Urothelium cell line (cell line): ENCODE results near the gene SLC24A4.
"Not testable (repeated sequence)": the region's sequence is repeated elsewhere in the genome, so short reads cannot be mapped to it uniquely, and the experiment has no call there.

Experiments
- DNase-seq: peaks from one replicate; pipeline ENCODE4 v3.0.0; 2011; ENCODE audit warnings: low spot score, mixed read lengths
- FAIRE-seq: peaks from 2 replicates; lab custom pipeline; 2011; peaks lifted over from hg19 to GRCh38; lab: Jason Lieb, UNC

SLC24A4 gene

DNA sequence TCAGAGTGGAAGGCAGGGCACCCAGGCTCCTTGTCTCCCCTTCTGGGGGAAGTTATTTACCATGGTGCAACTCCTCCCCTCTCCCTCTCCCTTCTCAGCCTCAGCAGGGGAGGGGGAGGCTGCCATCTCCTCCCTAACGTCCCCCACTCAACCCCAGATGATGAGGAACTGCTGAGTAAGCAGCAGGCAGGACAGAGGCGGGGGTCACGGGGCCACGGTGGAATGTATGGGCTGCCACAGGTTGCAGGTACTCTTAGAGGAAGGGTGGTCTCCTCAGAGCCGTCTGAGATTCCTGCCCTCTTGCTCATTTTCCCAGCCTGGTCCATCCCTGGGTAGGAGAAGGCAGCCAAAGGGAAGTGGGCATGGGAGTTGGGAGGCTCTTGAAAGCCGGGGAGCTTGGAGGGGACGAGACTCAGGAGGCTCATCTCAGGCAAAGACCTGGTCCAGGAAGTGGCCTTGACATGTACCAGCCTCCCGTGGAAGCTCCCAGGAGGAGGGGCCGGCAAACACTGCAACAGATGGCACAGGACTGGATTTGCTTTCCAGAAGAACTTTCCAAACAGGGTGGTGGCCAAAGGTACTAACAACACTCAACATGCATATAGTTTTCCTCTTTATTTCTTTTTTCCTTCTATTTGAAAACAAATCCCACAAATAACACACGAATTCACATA lies 209.7 kb downstream of the SLC24A4 start:
- no peak for FAIRE-seq
- DNase-seq = no peak

DNA sequence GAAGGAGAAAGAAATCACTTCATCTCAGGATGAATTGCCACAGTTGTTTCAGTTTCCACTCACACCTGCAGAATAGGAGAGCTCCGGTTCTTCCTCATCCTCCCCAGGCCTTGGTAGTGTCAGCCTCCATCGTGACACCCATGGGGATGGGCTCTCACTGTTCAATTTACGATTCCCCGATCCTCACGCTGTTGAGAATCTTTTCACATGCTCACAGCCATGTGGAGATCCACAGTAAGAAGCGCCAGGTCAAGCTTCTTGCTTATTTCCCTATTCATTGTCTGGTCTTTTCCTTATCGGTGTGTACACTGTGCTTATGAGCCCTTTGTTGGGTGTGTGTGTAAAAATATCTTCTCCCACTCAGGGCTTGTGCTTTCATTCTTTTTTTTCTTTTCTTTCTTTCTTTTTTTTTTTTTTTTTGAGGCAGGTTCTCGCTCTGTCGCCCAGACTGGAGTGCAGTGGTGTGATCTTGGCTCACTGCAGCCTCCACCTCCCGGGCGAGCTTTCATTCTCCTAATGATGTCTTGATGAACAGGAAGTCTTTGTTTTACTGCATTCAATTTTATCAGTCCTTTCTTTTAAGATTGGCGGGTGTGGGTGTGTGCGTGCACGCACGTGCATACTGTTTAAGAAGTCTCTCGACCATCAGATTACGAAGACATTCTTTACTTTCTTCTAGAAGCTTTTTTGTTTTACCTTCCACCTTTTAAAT lies 212.1 kb downstream of the SLC24A4 start:
- FAIRE-seq (no peak), DNase-seq (no peak)

DNA sequence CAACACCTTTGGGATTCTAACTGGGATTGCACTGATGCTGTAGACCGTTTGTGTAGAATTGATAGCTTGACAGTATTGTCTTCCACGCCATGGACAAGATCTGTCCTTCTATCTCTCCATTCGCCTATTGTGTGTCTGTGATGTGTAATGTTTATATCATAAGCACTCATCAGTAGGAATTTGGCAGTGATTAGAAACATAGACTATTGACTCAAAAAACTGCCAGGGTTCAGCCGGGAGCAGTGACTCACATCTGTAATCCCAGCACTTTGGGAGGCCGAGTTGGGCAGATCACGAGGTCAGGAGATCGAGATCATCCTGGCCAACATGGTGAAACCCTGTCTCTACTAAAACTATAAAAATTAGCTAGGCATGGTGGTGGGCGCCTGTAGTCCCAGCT lies 213.3 kb downstream of the SLC24A4 start:
- not testable (repeated sequence) for FAIRE-seq, DNase-seq

DNA sequence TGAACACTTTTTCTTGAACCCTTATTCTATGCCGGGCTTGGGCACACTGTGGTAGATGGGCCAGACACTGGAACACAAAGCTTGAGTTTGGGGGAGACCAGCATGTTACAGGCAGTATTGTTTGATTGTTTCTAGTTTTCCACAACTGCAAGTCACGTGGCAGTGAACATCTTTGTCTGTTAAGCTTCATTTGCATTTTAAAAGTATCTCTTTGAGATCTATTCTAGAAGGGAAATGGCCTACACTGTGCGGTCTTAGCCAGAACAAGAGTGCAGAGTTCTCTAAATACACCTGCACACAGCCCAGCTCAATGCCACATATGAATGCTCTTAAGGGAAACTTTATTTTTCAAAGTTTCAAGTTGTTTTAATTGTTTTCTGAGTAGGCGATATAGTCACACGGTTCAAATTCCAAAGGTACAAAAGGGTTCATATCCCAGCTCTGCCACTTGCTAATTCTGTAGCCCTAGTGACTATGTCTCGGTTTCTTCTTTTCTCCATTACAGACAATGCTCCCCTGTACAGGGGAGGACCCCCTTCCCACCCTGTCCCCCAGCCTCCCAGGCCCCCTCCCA lies 215.5 kb downstream of the SLC24A4 start:
- no peak for FAIRE-seq

DNA sequence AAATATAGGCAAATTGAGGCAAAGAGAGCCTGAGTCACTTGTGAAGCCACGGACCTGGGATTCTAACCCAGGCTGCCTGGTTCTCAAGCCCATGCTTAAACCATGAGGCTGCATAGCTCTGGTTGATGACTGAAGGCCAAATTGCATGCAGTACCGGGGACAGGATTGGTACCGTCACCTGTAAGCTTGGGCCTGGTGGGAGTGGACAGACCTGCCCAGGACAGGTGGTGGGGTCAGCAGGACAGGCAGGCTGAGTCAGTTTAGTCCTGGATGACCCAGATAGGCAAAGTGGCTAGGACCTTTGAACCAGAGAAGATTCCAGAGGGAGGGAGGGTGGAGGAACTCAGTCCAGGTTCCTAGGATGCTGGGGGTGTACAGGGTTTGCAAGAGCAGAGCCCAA lies 216.5 kb downstream of the SLC24A4 start:
- DNase-seq (no peak), FAIRE-seq (no peak)

More for the DNA sequence above, 215.5 kb downstream of the SLC24A4 start:
- DNase-seq = no peak

DNA sequence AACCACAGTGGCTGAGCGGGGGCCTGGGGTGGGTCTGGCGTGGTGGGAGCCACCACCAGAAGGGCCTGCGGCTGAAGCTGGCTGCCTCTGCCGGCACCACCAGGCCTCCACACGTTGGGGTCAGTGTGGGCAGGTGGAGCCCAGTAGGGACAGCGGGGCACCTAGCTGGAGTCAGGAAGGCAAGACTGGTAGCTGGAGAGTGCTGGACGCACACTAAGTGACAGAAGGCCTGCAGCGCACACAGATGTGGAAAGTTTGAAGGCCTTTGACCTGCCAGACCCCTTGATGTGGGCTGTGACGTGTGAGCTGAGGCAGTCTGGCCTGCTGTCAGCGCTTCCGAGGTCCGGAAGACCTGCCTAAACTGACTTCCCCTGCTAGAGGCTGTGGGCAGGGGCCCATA lies 216.9 kb downstream of the SLC24A4 start:
- FAIRE-seq (no peak), DNase-seq (no peak)

DNA sequence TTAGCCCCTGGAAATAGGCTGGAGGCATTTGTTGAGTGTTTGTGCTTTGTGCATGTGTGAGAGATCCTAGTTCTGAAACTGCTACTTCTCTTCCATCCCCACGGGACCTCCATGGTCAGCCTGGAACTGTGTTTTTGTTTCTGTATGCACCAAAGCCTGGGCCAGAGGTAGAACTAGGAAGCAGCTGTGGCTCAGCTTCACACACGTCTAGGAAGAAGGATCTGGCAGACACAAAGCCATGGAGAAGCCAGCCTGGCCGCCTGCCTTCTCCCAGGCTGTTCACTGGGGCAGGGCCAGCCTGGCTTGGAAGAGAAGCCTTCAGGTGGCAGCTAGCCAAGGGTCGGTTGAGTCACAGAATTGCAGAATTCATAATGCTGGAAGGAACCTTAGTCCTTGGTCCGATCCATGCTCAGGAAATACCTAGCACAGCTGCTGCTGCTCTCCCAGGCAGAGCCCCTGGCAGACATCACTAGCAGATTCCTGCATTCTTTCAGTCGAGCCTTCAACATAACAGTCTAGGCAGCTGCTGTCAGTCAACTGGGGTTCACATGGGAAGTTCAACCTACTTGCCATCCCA lies 217.6 kb downstream of the SLC24A4 start:
- DNase-seq (peak; percentile 83), FAIRE-seq (no peak)

DNA sequence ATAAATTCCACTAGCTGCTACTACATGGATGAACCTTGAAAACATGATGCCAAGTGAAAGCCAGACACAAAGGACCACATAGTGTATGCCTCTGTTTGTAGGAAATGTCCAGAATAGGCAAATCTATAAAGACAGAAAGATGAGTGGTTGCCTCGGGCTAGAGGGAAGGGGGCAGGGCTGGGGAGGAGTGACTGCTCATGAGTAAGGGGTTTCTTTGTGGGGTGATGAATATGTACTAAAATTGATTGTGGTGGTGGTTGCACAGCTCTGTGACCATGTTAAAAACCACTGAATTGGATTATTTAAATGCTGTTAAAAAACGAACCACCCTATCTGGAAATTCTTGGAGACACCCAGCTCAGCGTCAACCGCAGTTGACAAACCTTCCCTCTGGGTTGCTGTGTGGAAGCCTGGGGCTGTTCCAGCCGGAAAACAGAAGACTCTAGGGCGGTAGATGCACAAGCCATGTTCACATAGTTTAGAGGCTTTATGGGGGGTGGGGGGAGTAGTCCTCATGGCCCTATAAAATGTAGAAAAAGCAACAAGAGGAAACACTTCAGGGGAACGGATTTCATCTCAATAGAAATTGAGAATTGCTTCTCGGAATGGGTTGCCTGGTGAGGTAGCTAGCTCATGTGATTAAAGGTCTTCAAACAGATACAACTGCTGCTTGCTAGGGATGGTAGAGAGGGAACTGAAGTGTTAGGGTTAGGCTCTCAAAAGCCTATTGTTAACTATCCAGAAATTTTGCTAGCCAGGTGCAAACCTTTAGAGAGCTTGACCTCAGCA lies 220.0 kb downstream of the SLC24A4 start:
- no peak for FAIRE-seq
- DNase-seq = no peak

DNA sequence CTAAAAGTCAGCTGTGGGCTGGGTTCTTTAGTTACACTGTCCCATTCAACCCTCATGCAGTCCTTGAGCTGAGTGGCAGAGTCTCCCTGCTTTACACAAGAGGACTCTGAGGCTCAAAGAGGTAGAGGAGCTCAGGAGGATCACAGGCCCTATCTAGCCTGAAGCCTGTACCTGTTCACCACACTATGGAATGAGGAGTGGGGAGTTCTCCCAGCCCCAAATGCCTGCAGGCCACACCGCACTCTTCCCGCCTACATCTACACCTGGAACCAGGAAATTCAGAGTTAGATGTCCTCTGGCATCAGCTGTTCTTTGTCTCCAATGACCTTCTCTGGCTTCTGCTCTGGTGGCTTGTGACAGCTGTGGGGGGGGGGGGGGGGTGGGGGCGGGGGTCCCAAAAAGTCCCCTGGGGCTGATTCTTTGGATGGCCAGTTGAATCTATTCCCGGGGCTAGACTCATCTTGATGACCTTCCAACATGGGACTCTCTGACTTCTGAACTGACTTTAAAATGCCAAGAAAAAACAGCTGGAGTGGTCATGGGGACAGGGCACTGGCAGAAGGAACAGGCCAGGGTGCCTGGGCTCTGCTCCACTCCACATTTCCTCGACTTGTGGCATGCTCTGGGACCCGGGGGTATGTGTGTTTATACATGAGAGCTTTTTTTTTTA lies 221.2 kb downstream of the SLC24A4 start:
- DNase-seq (no peak), FAIRE-seq (no peak)

DNA sequence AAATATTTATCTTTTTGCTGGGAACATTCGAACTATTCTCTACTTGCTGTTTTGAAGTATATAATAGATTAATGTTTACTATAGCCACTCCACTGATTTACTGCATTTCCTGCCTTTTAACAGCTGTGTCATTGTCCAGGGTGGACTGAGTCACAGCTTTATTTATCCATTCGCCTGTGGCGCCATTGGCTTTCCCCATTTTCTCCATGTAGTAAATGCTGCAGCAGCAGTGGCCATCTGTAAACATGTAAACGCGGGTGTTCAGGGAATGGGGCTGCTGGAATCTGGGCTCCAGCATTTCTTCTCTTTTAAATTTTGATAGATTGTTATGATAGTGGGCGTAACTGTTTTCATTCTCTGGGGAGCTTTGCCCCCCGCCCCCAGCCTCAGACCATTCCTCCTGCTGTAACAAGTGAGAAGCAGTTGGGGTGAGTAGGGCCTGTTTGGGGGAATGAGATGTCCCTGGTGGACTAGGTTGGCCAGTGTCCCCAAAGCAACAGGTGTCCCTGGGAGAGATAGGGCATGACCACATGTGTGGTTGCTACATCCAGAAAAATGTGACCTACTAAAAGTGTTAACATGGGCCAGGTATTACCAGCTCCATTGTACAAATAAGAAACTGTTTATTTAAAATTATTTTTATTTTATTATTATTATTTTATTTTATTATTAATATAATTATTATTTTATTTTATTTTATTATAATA lies 223.5 kb downstream of the SLC24A4 start:
- no peak for FAIRE-seq

DNA sequence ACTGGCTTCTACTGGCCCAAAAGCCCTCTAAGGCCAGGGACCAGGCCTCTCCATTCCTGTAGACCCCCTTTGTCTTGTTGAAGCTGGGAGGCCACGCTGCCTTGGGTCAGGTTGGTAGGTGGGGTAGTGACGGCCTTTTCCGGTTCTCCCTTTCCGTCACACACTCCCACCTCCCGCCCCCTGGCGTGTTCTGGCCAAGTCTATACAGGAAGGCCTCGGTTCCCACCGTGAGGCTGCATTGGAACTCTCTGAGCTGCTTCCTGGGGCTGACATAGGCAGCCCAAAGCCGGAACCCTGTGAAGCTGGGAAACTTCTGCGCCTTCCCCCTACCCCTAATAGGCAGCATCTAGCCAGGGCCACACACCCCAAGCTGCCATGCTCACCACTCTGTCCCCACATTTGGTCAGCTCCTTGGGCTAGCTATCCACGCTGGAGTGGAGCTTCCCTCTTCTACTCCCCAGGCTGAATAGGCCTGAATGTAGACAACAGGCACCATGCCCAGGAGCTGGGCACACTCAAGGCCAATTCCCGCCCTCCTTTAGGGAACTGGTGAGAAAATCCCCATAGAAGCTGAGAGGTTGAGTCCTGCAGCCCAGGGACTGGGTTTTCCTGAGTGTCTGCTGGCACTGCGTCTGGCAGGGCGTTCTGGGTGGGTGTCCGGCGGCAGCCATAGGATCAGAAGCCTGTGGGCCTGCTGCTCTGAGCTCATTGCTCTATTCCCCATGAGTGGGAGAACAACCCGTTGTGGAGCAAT lies 226.3 kb downstream of the SLC24A4 start:
- DNase-seq (no peak), FAIRE-seq (no peak)

More for the DNA sequence above, 223.5 kb downstream of the SLC24A4 start:
- no peak for DNase-seq

DNA sequence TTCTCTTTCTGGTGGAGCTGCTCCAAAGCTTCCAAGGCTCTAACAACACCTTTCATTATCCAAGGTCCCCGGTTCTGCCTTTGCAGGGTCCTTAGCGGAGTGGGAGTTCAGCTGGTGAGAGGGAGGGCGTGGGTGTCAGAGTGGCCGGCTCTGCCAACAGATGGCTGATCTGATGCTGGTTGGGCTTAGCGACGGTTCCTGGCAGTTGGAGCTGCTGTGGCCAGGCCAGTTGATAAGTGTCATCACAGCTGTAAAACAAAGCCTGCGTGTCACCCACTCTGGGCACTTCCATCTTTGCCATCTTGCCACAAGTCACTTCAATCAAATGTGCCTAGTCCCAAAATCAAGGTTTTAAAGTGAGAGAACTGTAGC lies 226.9 kb downstream of the SLC24A4 start:
- DNase-seq (no peak), FAIRE-seq (no peak)
